NCI-H2196 (cell line): ENCODE data around the gene TYW3.
"Not testable (repeated sequence)": the region's sequence is repeated elsewhere in the genome, so short reads cannot be mapped to it uniquely, and the experiment has no call there.

ENCODE experiments used
- DNase-seq: peaks from one replicate; lab custom pipeline; 2025; ENCODE audit not compliant: unreplicated experiment; lab: John Stamatoyannopoulos, UW

Gene TYW3

DNA sequence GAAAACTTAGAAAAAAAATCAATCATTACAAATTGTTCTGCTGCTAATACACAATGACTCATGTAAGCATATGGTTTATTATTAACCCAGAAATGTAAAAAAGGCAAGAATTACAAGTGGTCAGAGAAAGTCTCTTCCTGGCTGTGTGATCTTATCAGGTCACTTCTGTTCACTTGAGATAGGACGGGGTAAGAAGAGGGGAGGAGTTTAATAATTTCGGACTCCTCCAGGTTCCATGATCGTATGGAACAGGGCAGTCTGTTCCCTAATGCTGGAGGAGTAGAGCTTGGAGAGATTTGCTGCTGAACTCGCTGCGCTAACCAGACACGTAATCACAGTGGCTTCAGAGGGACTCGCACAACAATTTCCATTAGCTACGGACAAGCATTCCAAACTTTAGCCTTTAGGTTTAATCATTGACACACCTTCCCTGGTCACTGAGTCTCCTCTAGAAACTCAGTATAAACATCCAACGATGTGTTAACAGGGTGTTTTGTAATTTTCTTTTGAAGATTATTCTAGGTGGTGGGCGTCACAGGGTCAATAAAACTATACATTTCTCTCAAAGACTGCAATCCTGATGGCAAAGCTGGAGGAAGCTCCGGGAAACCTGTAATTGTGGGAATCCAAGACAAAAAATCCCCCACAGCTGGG, 1.4 kb upstream of the TYW3 start:
- no peak for DNase-seq

DNA sequence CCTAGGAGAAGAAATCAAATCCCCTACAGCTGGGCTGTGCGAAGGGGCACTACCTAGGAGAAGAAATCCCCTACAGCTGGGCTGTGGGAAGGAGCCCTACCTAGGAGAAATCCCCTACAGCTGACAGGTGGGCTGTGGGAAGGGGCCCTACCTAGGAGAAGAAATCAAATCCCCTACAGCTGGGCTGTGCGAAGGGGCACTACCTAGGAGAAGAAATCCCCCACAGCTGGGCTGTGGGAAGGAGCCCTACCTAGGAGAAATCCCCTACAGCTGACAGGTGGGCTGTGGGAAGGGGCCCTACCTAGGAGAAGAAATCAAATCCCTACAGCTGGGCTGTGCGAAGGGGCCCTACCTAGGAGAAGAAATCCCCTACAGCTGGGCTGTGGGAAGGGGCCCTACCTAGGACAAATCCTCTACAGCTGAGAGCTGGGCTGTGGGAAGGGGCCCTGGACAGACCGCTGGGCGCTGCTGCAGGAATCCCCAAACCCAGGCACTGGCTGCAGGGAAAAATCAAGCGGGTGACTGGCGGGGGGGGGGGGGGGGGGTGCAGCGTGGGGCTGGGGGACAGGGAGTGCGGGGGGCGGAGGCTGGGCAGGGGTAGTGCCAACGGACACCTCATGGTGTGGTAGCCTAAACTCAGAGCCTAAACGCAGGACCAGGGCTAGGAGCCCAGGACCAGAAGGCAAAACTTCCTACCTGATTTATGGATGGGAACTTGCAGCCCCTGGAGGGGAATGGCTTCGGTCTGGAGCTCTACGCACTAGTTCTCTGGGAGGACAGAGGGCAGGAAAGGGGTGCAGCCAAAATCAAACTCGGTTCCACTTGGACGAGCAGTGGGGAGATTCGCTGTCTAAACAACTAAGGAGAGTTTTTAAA, 643 bp upstream of the TYW3 start:
- not testable (repeated sequence) for DNase-seq

GRCh38 chr1:74733604-74734484, 892 bp downstream of the TYW3 start:
- peak; percentile 50 for DNase-seq

DNA sequence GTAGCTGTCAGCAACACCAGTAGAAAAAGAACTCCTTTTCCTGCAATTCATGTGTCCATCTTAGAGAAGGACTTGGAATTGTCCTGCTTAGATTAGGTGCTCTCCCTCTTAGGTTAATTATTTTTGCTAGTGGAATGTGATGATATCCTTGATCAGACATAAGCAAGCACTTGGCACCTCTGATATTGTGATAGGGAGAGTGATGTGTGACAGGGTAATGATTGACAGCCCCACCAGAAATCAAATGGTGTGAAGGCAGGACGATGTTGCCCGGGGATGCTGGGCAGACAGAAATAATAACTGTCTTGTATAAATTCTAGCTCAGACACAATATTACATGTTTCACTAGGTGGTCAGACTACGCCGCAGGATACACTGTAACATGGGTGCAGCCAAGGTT, 4.4 kb downstream of the TYW3 start:
- DNase-seq = no peak

GRCh38 chr1:74740307-74740980, 7.5 kb downstream of the TYW3 start:
- not testable (repeated sequence) for DNase-seq

DNA sequence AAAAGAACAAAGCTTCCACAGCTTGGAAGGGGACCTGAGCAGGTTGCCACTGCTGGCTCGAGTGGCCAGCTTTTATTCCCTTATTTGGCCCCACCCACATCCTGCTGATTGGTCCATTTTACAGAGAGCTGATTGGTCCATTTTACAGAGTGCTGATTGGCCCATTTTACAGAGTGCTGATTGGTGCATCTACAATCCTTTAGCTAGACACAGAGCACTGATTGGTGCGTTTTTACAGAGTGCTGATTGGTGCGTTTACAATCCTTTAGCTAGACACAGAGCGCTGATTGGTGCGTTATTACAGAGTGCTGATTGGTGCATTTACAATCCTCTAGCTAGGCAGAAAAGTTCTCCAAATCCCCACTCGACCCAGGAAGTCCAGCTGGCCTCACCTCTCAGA, 12.3 kb downstream of the TYW3 start:
- not testable (repeated sequence) for DNase-seq

GRCh38 chr1:74748960-74749359, 16.0 kb downstream of the TYW3 start:
- no peak for DNase-seq

GRCh38 chr1:74753104-74753503, 20.2 kb downstream of the TYW3 start:
- DNase-seq = no peak

- no peak for DNase-seq
These were observed 22.5 kb downstream of the TYW3 start for GRCh38 chr1:74755475-74755874.

- not testable (repeated sequence) for DNase-seq
These were observed 23.7 kb downstream of the TYW3 start for GRCh38 chr1:74756650-74757049.

GRCh38 chr1:74763807-74764206, 30.9 kb downstream of the TYW3 start:
- DNase-seq = no peak

DNA sequence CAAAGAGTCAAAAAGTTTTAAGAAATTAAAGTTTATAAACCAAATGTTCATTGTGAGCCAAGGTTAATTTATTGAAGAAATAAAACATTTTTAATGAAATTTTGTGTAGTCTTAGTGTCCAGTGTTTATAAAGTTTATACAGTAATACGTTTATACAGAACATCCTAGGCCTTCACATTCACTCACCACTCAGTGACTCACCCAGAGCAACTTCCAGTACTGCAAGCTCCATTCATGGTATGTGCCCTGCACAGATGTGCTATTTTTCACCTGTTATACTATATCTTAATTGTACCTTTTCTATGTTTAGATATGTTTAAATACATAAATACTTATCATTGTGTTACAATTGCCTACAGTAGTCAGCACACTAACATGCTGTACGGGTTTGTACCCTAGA, 33.6 kb downstream of the TYW3 start:
- no peak for DNase-seq

GRCh38 chr1:74767490-74767889, 34.5 kb downstream of the TYW3 start:
- no peak for DNase-seq

GRCh38 chr1:74771913-74772515, 39.1 kb downstream of the TYW3 start:
- DNase-seq = peak; percentile 58

DNA sequence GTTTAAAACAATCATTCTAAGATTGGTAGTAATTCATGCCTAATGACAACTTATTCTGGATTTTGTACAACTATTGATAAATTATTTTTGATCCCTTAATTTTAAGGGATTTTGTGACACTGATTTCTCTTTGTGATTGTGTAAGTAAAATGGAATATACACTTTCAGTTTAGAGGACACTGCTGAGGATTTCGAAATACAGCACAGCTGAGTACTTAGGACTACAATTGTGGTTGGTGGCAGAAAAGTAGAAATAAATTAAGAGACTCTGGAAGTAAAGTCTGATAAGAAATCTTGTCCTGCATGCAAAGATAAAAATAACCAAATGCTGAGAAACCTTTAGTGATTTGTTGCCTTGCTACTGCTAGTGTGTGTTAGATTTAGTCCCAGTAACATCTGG, 40.0 kb downstream of the TYW3 start:
- no peak for DNase-seq

- DNase-seq = no peak
These were observed 40.6 kb downstream of the TYW3 start for GRCh38 chr1:74773582-74773981.

DNA sequence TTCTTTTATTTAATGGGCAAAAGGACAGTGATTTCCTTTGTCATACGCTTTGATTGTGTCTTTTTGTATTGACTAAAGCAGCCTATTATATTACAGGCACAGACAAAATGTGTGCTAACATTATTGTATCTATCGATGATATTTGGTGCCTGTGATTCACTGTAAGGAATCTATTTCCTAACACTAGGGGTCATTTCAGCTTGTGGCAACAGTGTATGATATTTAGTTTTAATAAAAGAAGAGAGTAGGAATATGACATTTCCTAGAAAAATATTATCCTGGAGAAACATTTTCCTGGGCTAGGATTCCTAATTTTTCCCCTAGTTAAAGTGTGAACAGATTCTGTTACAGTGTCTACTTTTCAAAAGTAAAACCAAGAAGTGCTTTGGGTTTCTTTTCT, 42.8 kb downstream of the TYW3 start:
- DNase-seq = no peak

DNA sequence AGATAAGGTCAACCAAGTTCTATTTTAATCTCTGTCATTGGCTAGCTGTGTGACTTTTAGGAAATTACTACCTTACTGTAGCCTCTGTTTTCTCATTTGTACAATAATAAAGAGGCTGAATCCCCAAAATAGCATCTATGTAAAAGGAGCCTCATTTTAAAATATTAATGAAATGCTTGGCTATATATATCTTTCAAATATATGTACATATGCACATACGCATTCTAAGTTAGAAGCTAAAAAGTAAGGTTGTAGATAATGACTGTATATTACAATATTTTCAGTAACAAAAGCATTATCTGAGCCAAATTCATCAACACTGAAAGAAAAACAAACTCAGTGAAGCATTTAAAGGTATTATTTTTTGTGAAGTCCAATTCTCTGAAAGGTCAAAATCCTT, 44.6 kb downstream of the TYW3 start:
- DNase-seq = no peak

DNA sequence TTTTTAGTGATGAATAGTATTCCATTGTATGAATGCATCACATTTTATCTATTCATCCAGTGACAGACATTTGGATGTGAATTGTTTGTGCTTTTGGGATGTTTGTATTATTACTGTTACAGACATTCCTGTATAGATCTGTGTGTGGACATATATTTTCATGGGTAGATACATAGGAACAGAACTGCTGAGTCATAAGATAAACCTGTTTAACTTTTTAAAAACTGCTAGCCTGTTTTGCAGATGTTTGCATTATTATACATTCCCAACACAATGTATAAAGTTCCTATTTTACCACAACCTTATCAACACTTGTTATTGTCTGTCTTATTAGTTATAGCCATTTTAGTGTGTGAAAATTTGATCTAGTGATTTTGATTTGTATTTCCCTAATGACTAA, 46.8 kb downstream of the TYW3 start:
- DNase-seq = no peak

DNA sequence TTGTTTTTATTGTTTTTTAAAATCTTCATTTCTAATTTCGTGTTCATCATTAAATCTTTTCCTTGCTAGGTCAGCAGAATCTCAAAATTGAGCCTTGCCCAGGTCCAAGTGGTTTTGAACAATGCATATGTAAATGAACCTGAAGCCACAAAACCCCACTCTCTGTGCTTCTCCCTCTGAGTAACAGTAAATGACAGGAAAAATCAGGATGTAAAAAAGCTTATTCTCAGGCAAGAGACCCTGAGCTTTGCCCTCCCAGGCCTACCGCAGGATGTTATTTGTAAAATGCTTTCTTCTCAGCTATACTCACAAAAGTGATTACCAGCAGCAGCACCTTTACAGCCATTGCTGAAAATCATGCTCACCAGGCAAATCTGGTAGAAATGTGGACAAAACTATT, 47.6 kb downstream of the TYW3 start:
- DNase-seq = no peak

DNA sequence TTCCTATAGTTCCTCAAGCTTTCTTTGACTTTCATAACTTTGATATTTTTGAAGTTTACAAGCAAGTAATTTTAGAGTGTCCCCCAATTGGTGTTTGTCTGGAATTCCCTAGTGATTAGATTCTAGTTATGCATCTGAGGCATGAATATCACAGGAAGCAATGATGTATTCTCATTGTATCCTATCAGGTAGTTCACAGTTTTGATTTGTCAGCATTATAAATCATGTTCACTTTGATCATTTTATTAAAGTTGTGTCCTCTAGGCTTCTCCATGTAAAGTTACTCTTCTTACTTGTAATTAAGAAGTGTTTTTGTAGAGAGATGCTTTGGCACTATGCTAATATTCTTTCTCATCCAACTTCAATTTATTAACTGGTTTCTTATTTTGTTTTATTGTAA, 53.0 kb downstream of the TYW3 start:
- no peak for DNase-seq
